NT2/D1 (cell line): ENCODE measurements around the gene RAB17.

ENCODE experiments used
- SUZ12 ChIP-seq: IDR thresholded peaks from 2 replicates; pipeline ENCODE4 v1.6.1; 2011; ENCODE audit not compliant: insufficient read length, insufficient read depth; ENCODE audit errors: extremely low read depth
- YY1 ChIP-seq: IDR thresholded peaks from 2 replicates; pipeline ENCODE4 v1.6.1; 2011; ENCODE audit not compliant: insufficient read length, insufficient read depth
- ZNF274 ChIP-seq: IDR thresholded peaks from 2 replicates; pipeline ENCODE4 v1.6.1; 2011; ENCODE audit warnings: mild to moderate bottlenecking, low read depth, low read length

- TF ChIP-seq SUZ12 (no peak), YY1 (no peak), ZNF274 (no peak)
Measured at GRCh38 chr2:237631801-237632585, 41.5 kb upstream of the RAB17 start.
